Medulla oblongata (tissue), 1 donor: ENCODE measurements around the gene BBS5.
A peak's percentile ranks its signal among the peaks of the same experiment; 100 is the strongest.
"Not testable (repeated sequence)": the region's sequence is repeated elsewhere in the genome, so short reads cannot be mapped to it uniquely, and the experiment has no call there.

Experiments
- DNase-seq: peaks from one replicate; pipeline ENCODE4 v3.0.0-alpha.2; 2015; ENCODE audit errors: extremely low spot score

Gene BBS5

GRCh38 chr2:169486487-169486886 lies 7.2 kb downstream of the BBS5 start:
- DNase-seq: no peak

- DNase-seq: no peak
Observed at GRCh38 chr2:169490834-169491233, 11.5 kb downstream of the BBS5 start.

- DNase-seq: no peak
Observed at GRCh38 chr2:169491378-169491777, 12.1 kb downstream of the BBS5 start.

- no peak for DNase-seq
Observed at GRCh38 chr2:169493360-169493759, 14.1 kb downstream of the BBS5 start.

- no peak for DNase-seq
Observed at GRCh38 chr2:169495310-169495928, 16.1 kb downstream of the BBS5 start.

- DNase-seq: no peak
Observed at GRCh38 chr2:169504651-169505050, 25.4 kb downstream of the BBS5 start.

- DNase-seq: no peak
Observed at GRCh38 chr2:169507698-169508097, 28.4 kb downstream of the BBS5 start.

GRCh38 chr2:169509298-169509885 lies 30.1 kb downstream of the BBS5 start, which contains the start of gene KLHL41:
KLHL41 (plus strand) TSS chr2:169509702; CDS start chr2:169509779, 77 bp downstream.
- no peak for DNase-seq

GRCh38 chr2:169509955-169510354 lies 30.7 kb downstream of the BBS5 start:
- DNase-seq: no peak

- DNase-seq: no peak
Observed at GRCh38 chr2:169510496-169510895, 31.2 kb downstream of the BBS5 start.

- DNase-seq: no peak
Observed at GRCh38 chr2:169511818-169512217, 32.5 kb downstream of the BBS5 start.

GRCh38 chr2:169512525-169512924 lies 33.2 kb downstream of the BBS5 start:
- DNase-seq: no peak

- no peak for DNase-seq
Observed at GRCh38 chr2:169513094-169513493, 33.8 kb downstream of the BBS5 start.

- no peak for DNase-seq
Observed at GRCh38 chr2:169513926-169514325, 34.6 kb downstream of the BBS5 start.

- DNase-seq: not testable (repeated sequence)
Observed at GRCh38 chr2:169514758-169515157, 35.5 kb downstream of the BBS5 start.

GRCh38 chr2:169516488-169516995 lies 37.2 kb downstream of the BBS5 start:
- DNase-seq: not testable (repeated sequence)

GRCh38 chr2:169520896-169521295 lies 41.6 kb downstream of the BBS5 start:
- DNase-seq: no peak

- DNase-seq: no peak
Observed at GRCh38 chr2:169523681-169524080, 44.4 kb downstream of the BBS5 start.

GRCh38 chr2:169525434-169525833 lies 46.1 kb downstream of the BBS5 start:
- DNase-seq: no peak

- DNase-seq: no peak
Observed at GRCh38 chr2:169526451-169526850, 47.2 kb downstream of the BBS5 start.

- peak; percentile 77 for DNase-seq
Observed at GRCh38 chr2:169528271-169528701, 49.0 kb downstream of the BBS5 start.

- not testable (repeated sequence) for DNase-seq
Observed at GRCh38 chr2:169539460-169539859, 60.2 kb downstream of the BBS5 start.

- DNase-seq: no peak
Observed at GRCh38 chr2:169540146-169540545, 60.9 kb downstream of the BBS5 start.
